SH-SY5Y (cell line): ENCODE data around the gene PLCL1.

Experiments used
- GATA2 ChIP-seq: IDR thresholded peaks from 2 replicates; pipeline ENCODE4 v1.6.1; 2011; ENCODE audit warnings: mild to moderate bottlenecking, low read depth, low read length
- GATA3 ChIP-seq: IDR thresholded peaks from 2 replicates; pipeline ENCODE4 v1.6.1; 2011; ENCODE audit warnings: low read depth, mild to moderate bottlenecking, low read length, moderate library complexity

GRCh38 chr2:197851451-197851850 is 47.1 kb downstream of the PLCL1 start:
- no peak for TF ChIP-seq GATA2
- no peak for TF ChIP-seq GATA3
